Measurements from ENCODE around the gene KIF5C.
"Not testable (repeated sequence)": the region's sequence is repeated elsewhere in the genome, so short reads cannot be mapped to it uniquely, and the experiment has no call there.

The KIF5C gene

DNA sequence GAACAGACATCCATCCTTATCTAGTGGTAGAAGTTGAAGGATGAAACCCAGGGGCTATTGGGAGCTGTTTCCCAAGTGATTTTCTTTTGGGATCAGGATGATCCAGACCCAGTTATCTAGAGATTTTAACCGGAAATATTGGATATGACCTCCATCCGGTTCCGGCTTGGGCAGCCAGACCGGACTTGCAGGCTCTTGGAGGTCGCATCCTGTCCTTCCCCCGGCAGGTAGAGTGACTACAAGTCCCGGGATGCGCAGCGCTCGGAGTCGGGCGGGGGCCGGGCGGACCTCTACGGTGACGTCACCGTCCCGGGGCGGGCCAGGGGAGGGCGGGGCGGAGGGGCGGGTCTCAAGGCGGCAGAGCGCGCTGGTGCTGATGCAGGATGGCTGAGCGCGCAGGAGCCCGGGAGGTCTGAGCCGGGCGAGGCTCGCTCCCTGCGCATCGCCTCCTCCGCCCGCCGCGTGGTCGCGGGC lies at the start of gene KIF5C:
Gene KIF5C (plus strand): TSS at position 360 of the 474 bp plus-strand sequence. CDS start 391 bp downstream, outside the sequence.
- DNase-seq (ENCODE audit: insufficient read length, low spot score) (peak; percentile 89), FAIRE-seq (no peak)
- TF ChIP-seq POLR2A (IDR thresholded peaks at IDR 0.05; ENCODE audit: low read depth, low read length) = peak; percentile 72

DNA sequence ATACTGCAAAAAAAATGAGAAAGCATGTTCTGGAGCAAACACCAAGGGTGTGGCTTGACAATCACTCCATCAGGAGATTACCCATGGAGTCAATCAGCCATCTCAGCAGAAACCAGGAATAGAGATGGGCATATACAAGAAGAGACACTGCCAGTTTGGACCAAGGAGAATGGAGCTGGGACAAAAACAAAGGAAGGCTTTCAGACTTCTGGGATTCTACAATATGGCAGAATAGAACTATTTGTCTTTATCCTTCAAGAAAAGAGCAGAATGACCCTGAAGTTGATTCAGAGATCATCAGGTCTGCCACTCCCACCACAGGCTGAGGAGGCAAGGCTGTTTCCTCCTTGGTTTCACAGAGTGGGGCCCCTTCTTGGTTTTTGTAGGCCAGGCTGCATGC lies 48.2 kb upstream of the KIF5C start:
- DNase-seq (ENCODE audit: insufficient read length, low spot score) = no peak
- TF ChIP-seq POLR2A (IDR thresholded peaks at IDR 0.05; ENCODE audit: low read depth, low read length) = no peak
- FAIRE-seq = no peak

DNA sequence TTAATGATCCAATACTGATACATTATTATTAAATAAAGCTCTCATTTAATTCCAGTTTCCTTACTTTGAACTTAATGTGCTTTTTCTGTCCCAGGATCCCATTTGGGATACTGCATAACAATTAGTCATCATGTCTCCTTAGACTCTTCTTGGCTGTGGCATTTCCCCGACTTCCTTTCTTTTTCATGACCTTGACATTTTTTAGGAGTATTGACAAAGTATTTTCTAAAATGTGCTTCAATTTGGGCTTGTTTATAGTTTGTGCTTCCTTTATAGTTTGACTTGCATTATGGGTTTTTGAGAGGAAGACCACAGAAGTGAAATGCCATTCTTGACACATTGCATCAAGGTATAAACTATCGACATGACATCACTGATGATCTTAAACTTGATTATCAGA lies 46.1 kb upstream of the KIF5C start:
- TF ChIP-seq POLR2A (IDR thresholded peaks at IDR 0.05; ENCODE audit: low read depth, low read length) = no peak
- FAIRE-seq = no peak

DNA sequence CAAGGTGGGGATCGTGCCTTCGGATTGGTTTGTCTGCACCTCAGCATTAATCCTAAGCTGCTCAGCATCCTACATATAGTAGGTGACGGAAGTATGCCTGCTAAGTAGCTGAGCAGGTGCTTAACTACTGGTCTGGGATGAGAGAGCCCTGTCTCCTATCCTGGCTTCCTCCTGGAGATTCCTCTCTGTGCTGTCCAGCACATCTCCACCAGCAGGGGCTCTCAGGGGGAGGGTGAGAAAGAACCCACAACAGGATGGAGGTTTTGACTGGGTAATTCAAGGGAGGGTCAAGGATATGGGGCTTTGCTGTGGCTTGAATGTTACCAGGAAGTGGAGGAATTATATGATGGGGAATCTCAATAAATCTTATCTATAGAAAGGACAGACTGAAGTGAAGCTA lies 45.4 kb upstream of the KIF5C start:
- no peak for TF ChIP-seq POLR2A (IDR thresholded peaks at IDR 0.05; ENCODE audit: low read depth, low read length)
- FAIRE-seq (no peak), DNase-seq (ENCODE audit: insufficient read length, low spot score) (no peak)

More for the DNA sequence above, 46.1 kb upstream of the KIF5C start:
- no peak for DNase-seq (ENCODE audit: insufficient read length, low spot score)

DNA sequence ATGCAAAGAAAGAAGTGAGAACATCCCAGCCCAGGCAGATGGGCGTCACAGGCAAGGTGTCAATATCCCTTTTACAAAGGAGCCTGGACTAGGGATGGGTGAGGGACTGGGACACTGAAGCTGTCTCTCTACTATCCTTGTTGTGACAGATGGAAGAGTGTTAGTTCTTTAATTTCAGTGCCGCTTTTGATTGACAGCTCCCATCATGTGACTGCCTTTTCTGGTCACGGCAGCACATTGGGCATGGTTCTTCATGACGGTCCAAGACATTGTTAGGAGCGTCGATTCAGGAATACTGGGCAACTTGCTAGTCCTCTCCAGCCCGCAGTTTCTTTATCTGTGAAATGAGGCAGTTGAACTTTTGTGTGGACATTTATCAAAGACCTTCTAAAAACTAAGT lies 42.4 kb upstream of the KIF5C start:
- no peak for FAIRE-seq
- TF ChIP-seq POLR2A (IDR thresholded peaks at IDR 0.05; ENCODE audit: low read depth, low read length) = no peak
- DNase-seq (ENCODE audit: insufficient read length, low spot score) = no peak

DNA sequence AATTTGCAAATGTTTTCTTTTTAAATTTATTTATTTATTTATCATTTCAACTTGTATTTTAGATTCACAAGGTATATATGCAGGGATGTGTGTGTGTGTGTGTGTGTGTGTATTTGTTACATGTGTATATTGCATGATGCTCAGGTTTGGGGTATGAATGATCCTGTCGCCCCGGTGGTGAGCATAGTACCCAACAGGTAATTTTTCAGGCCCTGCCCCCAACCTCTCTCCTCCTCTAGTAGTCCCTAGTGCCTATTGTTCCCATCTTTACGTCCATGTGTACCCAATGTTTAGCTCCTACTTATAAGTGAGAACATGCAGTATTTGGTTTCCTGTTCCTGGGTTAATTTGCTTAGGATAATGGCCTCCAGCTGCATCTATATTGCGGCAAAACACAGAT lies 33.0 kb upstream of the KIF5C start:
- no peak for DNase-seq (ENCODE audit: insufficient read length, low spot score)
- no peak for TF ChIP-seq POLR2A (IDR thresholded peaks at IDR 0.05; ENCODE audit: low read depth, low read length)
- no peak for FAIRE-seq

DNA sequence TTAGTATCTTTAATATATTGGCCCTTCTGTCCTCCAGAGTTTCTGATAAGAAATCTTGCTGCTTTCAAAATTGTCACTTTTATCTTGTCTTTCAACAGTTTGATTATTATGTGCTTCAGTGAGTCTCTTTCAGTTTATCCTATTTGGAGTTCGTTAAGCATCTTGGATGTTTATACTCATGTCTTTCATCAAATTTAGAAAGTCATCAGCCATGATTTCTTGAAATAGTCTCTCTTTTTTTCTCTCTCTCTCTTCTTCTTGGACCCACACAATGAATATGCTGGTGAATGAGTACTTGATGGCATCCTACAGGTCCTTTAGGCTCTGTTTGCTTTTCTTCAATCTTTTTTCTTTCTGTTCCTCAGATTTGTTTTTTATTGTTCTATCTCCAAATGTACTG lies 26.9 kb upstream of the KIF5C start:
- DNase-seq (ENCODE audit: insufficient read length, low spot score) (no peak), FAIRE-seq (no peak)
- no peak for TF ChIP-seq POLR2A (IDR thresholded peaks at IDR 0.05; ENCODE audit: low read depth, low read length)

DNA sequence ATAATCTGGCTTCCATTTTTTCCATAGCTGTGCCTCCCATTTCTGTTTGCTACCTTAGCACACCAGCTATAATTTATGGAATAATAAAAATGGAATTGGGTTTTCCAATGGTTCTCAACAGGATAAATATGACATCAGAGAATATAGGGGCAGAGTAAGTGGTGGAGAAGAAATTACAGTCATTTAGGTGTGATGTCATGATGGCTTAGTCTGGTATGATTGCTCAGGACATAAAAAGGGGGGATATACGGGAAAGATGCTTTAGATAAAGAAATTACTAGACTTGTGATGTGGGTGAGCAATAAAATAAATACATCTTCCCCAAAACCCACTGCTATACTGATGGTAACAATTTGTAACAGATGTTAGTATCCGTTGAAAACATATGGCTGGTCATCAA lies 21.6 kb upstream of the KIF5C start:
- FAIRE-seq (no peak), DNase-seq (ENCODE audit: insufficient read length, low spot score) (no peak)
- TF ChIP-seq POLR2A (IDR thresholded peaks at IDR 0.05; ENCODE audit: low read depth, low read length) = no peak

DNA sequence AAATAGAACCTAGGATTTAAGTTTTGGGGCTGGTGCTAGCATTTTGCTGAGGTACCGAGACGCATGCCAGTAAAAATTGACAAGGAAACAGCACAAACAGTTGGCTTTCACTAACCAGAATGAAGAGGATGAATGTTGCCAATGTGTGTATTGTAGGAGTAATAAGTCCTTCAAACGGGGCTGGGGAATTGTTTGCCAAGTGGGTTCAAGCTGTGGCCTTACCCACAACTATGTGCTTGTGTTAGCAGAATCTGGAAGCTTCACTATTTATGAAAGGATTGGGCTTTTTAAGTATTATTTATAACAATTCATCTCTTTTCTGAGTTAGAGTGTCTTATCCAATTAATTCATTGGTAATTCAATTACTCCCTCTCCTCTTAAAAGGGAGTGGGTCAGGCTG lies 15.0 kb upstream of the KIF5C start:
- DNase-seq (ENCODE audit: insufficient read length, low spot score) = no peak
- no peak for TF ChIP-seq POLR2A (IDR thresholded peaks at IDR 0.05; ENCODE audit: low read depth, low read length)
- no peak for FAIRE-seq

DNA sequence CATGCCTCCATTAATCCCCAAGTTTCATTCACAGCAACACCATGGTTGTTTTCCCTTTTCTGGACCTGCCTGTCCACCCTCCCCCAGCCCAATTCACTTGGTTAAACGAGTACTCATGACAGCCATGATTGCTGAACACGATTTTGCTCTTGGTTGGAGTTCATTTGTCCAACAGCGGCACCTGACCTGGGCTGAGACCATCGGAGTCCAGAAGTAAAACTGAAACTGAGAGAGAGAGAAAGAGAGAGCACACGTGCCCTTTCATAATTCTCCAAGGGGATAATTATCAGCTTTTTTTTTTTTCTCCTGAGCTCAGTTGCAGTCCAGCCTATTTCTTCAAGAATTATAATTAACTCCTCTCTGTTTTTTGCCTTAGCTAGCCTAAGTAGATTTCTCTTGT lies 13.7 kb upstream of the KIF5C start:
- no peak for FAIRE-seq

DNA sequence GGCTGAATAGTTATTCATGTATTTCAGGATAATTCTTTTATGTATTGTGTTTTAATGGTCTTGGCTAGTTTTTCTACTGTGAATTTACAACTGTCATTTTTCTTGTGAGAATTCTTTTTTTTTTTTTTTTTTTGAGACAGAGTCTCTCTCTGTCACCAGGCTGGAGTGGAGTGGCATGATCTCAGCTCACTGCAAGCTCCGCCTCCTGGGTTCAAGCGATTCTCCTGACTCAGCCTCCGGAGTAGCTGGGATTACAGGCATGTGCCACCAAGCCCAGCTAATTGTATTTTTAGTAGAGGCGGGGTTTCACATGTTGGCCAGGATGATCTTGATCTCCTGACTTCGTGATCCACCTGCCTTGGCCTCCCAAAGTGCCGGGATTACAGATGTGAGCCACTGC lies 12.5 kb upstream of the KIF5C start:
- not testable (repeated sequence) for FAIRE-seq; DNase-seq (ENCODE audit: insufficient read length, low spot score)

More for the DNA sequence above, 13.7 kb upstream of the KIF5C start:
- no peak for DNase-seq (ENCODE audit: insufficient read length, low spot score)
- no peak for TF ChIP-seq POLR2A (IDR thresholded peaks at IDR 0.05; ENCODE audit: low read depth, low read length)

DNA sequence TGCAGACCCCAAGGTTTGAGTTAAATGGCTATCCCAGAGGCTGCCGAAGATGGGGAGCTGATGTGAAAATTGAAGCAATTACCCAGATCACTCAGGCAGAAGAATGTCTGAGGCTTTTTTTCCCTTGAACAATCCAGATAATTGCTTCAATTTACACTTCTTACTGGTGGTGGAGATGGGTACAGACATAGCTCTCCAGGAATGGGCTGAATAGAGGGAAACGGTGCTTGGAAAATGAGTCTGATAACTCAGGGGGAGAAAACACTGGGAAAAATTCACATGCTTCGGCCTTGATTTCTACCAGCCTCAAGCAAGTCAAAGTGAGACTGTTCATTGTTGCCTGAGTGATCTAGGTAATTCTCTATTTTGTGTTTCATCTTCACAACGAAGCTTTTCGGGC lies 9.5 kb upstream of the KIF5C start:
- no peak for DNase-seq (ENCODE audit: insufficient read length, low spot score)
- no peak for TF ChIP-seq POLR2A (IDR thresholded peaks at IDR 0.05; ENCODE audit: low read depth, low read length)
- no peak for FAIRE-seq

DNA sequence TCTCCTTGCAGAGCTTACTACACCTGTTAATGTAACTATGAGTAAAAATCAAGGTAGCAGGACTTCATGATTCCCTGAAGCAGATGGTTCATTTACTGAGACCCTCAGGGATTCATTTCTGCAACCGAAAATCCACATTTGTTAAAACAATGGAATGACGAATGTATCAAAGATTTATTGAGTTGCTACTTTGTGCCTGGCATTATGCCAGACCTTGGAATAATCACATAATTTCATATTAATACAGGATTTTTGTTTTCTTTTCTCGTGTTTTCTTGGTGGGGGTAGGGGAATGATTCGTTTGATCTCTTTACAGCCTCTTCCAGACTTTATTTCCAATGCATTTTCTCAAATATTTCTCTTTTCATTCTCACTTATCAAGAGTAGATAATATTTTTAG lies 8.9 kb upstream of the KIF5C start:
- FAIRE-seq (no peak), DNase-seq (ENCODE audit: insufficient read length, low spot score) (no peak)
- no peak for TF ChIP-seq POLR2A (IDR thresholded peaks at IDR 0.05; ENCODE audit: low read depth, low read length)

DNA sequence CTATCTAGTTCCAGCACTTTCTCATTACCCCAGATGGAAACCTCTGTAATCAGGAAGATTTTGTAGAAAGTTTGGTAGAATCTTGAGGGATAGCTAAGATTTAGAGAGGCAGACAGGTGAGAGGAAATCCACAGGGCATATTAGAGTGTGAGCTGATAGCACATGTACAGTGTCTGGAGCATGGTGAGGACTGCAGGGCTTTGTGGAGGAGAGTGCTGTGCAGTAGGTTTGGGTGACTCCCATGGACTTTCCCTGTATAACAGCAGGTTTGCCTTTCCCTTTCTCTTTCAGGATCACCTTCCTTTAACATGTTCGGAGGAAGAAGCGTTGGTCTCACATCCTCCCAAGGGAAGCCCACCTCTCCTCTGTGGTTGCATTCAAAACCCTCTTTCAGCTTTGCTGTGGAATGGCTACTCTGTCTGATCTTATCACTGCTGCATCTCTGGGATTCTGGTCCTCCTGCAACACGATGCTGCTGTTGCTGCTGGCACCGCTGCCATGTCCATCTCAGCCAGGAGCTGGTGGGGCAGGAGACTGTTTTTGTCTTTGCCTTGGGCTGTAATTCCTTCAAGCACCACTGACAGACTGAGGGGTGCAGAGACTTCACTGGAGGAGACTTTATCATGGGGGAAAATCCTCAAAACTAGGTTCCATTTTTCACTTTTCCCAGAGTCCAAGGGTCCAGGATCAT lies 7.8 kb upstream of the KIF5C start:
- DNase-seq (ENCODE audit: insufficient read length, low spot score) (no peak), FAIRE-seq (no peak)
- no peak for TF ChIP-seq POLR2A (IDR thresholded peaks at IDR 0.05; ENCODE audit: low read depth, low read length)

DNA sequence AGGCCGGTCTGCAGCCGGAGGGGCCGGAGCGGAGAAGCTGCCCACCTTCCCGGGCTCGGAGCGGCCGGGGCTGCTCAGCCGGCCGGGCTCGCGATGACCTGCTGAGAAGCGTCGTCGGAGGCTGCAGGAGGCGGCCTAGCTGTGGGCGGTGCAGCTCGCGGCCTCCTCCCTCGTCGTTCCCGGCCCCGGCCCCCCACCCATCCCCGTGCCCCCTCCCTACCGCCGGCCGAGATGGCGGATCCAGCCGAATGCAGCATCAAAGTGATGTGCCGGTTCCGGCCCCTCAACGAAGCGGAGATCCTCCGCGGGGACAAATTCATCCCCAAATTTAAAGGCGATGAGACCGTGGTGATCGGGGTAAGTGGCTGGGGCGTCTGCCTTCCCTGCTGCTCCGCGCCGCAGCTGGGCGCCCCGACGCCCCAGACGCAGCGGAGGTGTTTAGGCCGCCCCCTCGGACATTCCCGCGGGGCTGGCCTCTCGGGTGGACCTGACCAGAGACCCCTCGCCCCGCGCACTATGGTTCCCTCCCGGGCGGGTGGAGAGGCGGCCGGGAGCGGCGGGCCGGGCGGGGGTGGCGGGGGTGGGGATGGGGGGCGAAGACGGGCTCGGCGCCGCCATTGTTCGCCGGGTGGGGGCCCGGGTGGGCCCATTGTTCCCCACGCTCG lies 492 bp downstream of the KIF5C start:
- DNase-seq (ENCODE audit: insufficient read length, low spot score) (no peak), FAIRE-seq (no peak)
- TF ChIP-seq POLR2A (IDR thresholded peaks at IDR 0.05; ENCODE audit: low read depth, low read length) = no peak
